ENCODE measurements around the gene ADCY6.
A peak's percentile ranks its signal among the peaks of the same experiment; 100 is the strongest.

The ADCY6 gene

DNA sequence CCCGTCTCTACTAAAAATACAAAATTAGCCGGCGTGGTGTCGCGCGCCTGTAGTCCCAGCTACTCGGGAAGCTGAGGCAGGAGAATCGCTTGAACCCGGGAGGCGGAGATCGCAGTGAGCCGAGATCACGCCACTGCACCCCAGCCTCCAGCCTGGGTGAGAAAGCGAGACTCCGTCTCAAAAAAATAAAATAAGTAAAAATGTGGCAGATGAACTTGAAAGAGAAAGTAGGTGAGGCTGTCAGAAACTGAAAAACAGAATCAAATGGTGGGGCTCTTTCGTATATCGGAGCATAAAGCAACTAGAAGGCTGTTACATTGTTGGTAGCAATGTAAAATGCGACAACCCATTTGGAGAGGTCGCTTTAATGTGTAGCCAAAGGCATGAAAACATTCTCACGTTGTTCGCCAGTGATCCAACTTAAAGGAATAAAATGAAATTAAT is 71.6 kb downstream of the ADCY6 start:
- Histone ChIP-seq H3K4me1 (peaks cover 5 to 39% (median 25%) of the 10 kb centered on the region in 4 donors), H3K36me3 (peaks cover under 1 to 16% (median 13%) of the 10 kb centered on the region in 3 donors), H3K27me3 (no peaks in the 10 kb centered on the region), H3K27ac (peak overlapping the region; percentile 88 to 95), H3K4me3 (peak overlapping the region; percentile 69 to 78), H3K9me3 (peaks cover 0 to 9% (median 7%) of the 10 kb centered on the region in 3 donors)
- intact Hi-C loops (cut with DNase I; ENCODE audit: low total_unique reads): no loop called here
- TF ChIP-seq, protein P1, sequence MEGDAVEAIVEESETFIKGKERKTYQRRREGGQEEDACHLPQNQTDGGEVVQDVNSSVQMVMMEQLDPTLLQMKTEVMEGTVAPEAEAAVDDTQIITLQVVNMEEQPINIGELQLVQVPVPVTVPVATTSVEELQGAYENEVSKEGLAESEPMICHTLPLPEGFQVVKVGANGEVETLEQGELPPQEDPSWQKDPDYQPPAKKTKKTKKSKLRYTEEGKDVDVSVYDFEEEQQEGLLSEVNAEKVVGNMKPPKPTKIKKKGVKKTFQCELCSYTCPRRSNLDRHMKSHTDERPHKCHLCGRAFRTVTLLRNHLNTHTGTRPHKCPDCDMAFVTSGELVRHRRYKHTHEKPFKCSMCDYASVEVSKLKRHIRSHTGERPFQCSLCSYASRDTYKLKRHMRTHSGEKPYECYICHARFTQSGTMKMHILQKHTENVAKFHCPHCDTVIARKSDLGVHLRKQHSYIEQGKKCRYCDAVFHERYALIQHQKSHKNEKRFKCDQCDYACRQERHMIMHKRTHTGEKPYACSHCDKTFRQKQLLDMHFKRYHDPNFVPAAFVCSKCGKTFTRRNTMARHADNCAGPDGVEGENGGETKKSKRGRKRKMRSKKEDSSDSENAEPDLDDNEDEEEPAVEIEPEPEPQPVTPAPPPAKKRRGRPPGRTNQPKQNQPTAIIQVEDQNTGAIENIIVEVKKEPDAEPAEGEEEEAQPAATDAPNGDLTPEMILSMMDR (IDR thresholded peaks at IDR 0.05): no peak
- DNase-seq: no peak

DNA sequence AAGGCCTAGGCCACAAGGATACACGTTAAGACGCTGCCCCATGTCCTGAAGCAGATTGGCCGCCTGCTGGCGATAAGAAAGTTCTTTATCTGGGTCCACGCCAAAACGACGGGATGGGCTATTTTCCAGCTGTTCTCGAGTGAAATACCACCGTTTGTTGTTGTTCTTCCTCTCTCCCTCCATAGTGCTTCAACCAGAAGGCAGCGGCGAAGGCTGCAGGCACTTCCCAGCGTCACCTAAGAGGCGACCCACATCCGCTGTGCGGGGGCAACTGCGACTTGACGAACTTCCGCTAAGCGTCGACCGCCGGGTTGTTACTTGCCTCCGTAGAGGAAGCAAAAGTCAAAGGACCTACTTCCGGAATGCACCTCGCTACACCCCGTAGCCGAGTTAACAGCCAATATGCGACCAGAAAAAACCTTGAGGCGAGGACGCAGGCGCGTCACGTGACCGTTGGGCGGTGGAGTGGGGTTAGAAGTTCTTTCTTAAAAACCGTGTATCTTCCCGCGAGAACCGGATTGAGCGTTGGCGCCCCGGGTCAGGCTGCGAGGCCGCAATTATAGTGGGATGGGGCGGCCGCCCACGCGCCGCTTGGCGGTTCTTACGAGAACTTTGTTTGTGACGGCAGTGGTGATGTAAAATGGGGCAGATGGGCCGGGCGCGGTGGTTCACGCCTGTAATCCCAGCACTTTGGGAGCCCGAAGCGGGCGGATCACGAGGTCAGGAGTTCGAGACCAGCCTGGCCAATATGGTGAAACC is 72.2 kb downstream of the ADCY6 start, which contains the start of gene CCNT1:
Gene CCNT1 (minus strand): TSS at position 215 of the 759 bp plus-strand sequence. CDS start 32 bp downstream, at position 183.
- Histone ChIP-seq H3K36me3 (peaks cover 6 to 22% (median 18%) of the 10 kb centered on the region in 3 donors), H3K4me3 (peak within 1 kb of the TSS; percentile 69 to 78), H3K9me3 (peaks cover 0 to 9% (median 7%) of the 10 kb centered on the region in 3 donors), H3K27me3 (no peaks in the 10 kb centered on the region), H3K4me1 (peaks cover 5 to 39% (median 25%) of the 10 kb centered on the region in 4 donors), H3K27ac (peak within 1 kb of the TSS; percentile 88 to 95)
- intact Hi-C loops (cut with DNase I; ENCODE audit: low total_unique reads): no loop called here
- peak; percentile 98 to 100 for DNase-seq
- TF ChIP-seq, protein P1 (IDR thresholded peaks at IDR 0.05): peak in 1 of 2 experiments; percentile 53

All from tibial artery (tissue), 4 donors.